ENCODE data around the gene RGS17. TPM values are rescaled to one million over a fixed set of nuclear protein-coding genes. Genes with fewer than 3 reads are reported as not detected.

The RGS17 gene
- total RNA-seq, 4 donors from 2014 or later = 0.55 to 0.79 TPM; not detected in 2

GRCh38 chr6:153145591-153145990 is 14.5 kb upstream of the RGS17 start:
- Histone ChIP-seq H3K4me3 (no peak overlapping the region), H3K9me3 (no peaks in the 10 kb centered on the region), H3K27ac (no peak overlapping the region), H3K36me3 (no peaks in the 10 kb centered on the region), H3K27me3 (no peaks in the 10 kb centered on the region), H3K4me1 (no peaks in the 10 kb centered on the region)
- DNase-seq = no peak
- in situ Hi-C loops (cut with MboI; ENCODE audit: low pct_ligation_motif_present in 1 of 4, low pct_unique_long_range_greater_than_20kb in 1 of 4, low sequenced_read_pairs in 3 of 4) (no loop called here), intact Hi-C loops (cut with DNase I; ENCODE audit: low total_unique reads) (no loop called here)
- TF ChIP-seq POLR2AphosphoS5 (IDR thresholded peaks at IDR 0.05) (no peak), CTCF (IDR thresholded peaks at IDR 0.05) (no peak), EP300 (IDR thresholded peaks at IDR 0.05; ENCODE audit: low read depth) (no peak), POLR2A (IDR thresholded peaks at IDR 0.05) (no peak)
- WGBS, 2 donors (ENCODE audit: low coverage in 1 of 2) = 44% methylated on average over 4 of the region's 4 CpGs; no CpG with 5 or more reads in 1 of the 2 donors

GRCh38 chr6:153143200-153143599 is 12.1 kb upstream of the RGS17 start:
- Histone ChIP-seq H3K4me1 (no peaks in the 10 kb centered on the region), H3K36me3 (no peaks in the 10 kb centered on the region), H3K4me3 (no peak overlapping the region), H3K27ac (no peak overlapping the region), H3K27me3 (no peaks in the 10 kb centered on the region), H3K9me3 (no peaks in the 10 kb centered on the region)
- intact Hi-C loops (cut with DNase I; ENCODE audit: low total_unique reads) = no loop called here
- DNase-seq = no peak
- WGBS, 2 donors (ENCODE audit: low coverage in 1 of 2) = 61 to 89% methylated on average over 3 to 4 of the region's 4 CpGs
- TF ChIP-seq POLR2A (IDR thresholded peaks at IDR 0.05) (no peak), POLR2AphosphoS5 (IDR thresholded peaks at IDR 0.05) (no peak), EP300 (IDR thresholded peaks at IDR 0.05; ENCODE audit: low read depth) (no peak), CTCF (IDR thresholded peaks at IDR 0.05) (no peak)
- in situ Hi-C loops (cut with MboI; ENCODE audit: low pct_ligation_motif_present in 1 of 4, low pct_unique_long_range_greater_than_20kb in 1 of 4, low sequenced_read_pairs in 3 of 4) = no loop called here

GRCh38 chr6:153140299-153140698 is 9.2 kb upstream of the RGS17 start:
- no peaks in the 10 kb centered on the region for H3K27me3 ChIP-seq
- intact Hi-C loops (cut with DNase I; ENCODE audit: low total_unique reads) = no loop called here
- no peak for DNase-seq
- no peak overlapping the region for H3K27ac ChIP-seq
- no peak overlapping the region for H3K4me3 ChIP-seq
- H3K4me1 ChIP-seq = no peaks in the 10 kb centered on the region
- no peaks in the 10 kb centered on the region for H3K9me3 ChIP-seq
- in situ Hi-C loops (cut with MboI; ENCODE audit: low pct_ligation_motif_present in 1 of 4, low pct_unique_long_range_greater_than_20kb in 1 of 4, low sequenced_read_pairs in 3 of 4) = no loop called here
- 0 to 33% methylated on average over 1 to 2 of the region's 2 CpGs for WGBS, 2 donors (ENCODE audit: low coverage in 1 of 2)
- no peaks in the 10 kb centered on the region for H3K36me3 ChIP-seq
- TF ChIP-seq EP300 (IDR thresholded peaks at IDR 0.05; ENCODE audit: low read depth) = no peak
- no peak for TF ChIP-seq CTCF (IDR thresholded peaks at IDR 0.05)
- TF ChIP-seq POLR2A (IDR thresholded peaks at IDR 0.05) = no peak

- no peak for TF ChIP-seq EP300 (IDR thresholded peaks at IDR 0.05; ENCODE audit: low read depth)
- no peak for TF ChIP-seq CTCF (IDR thresholded peaks at IDR 0.05)
- TF ChIP-seq POLR2A (IDR thresholded peaks at IDR 0.05) = no peak
- TF ChIP-seq POLR2AphosphoS5 (IDR thresholded peaks at IDR 0.05) = no peak
- in situ Hi-C loops (cut with MboI; ENCODE audit: low pct_ligation_motif_present in 1 of 4, low pct_unique_long_range_greater_than_20kb in 1 of 4, low sequenced_read_pairs in 3 of 4) = no loop called here
Measured at GRCh38 chr6:153138930-153139329, 7.8 kb upstream of the RGS17 start.

More at GRCh38 chr6:153138930-153139329, 7.8 kb upstream of the RGS17 start:
- Histone ChIP-seq H3K4me1 (no peaks in the 10 kb centered on the region), H3K27me3 (no peaks in the 10 kb centered on the region), H3K9me3 (no peaks in the 10 kb centered on the region), H3K36me3 (no peaks in the 10 kb centered on the region), H3K4me3 (no peak overlapping the region), H3K27ac (no peak overlapping the region)
- intact Hi-C loops (cut with DNase I; ENCODE audit: low total_unique reads) = no loop called here
- WGBS, 2 donors (ENCODE audit: low coverage in 1 of 2) = 63 to 76% methylated on average over 1 of the region's 1 CpG
- no peak for DNase-seq

Measured in transverse colon (tissue), 4 donors.